SK-N-SH (cell line): ENCODE measurements around the gene KCND3. TPM values are rescaled to one million over a fixed set of nuclear protein-coding genes. Genes with fewer than 3 reads are reported as not detected.

ENCODE experiments used
- CTCF ChIA-PET: fragments of 300-600, 350-600 bp; formaldehyde crosslinking; extraction: SDS; loops from one replicate; lab custom pipeline; 2021; lab: Yijun Ruan, JAX
- POLR2A ChIA-PET: fragments of 350-600 bp; sonication (Branson Sonifier 250); formaldehyde crosslinking; extraction: SDS; loops from one replicate; lab custom pipeline; 2020; ENCODE audit warnings: antibody characterized with exemption, inconsistent platforms; lab: Yijun Ruan, JAX
- DNase-seq: peaks from one replicate; pipeline ENCODE4 v3.0.0; 2012
- H2AFZ ChIP-seq: fragments of 200-600 bp; sonication (generic); 2 replicates; pipeline ENCODE4 v1.8.1; 2016; ENCODE audit warnings: antibody characterized with exemption, mild to moderate bottlenecking, low read depth
- H3F3A ChIP-seq: fragments of 200-600 bp; sonication (generic); replicated peaks from 2 replicates; pipeline ENCODE3; 2016; ENCODE audit warnings: antibody characterized with exemption, mild to moderate bottlenecking; ENCODE audit not compliant: insufficient read depth
- H3K27ac ChIP-seq, 2 experiments: fragments of 200-500 bp in 1 of 2; fragments of 200-600 bp in 1 of 2; sonication (Bioruptor generic) in 1 of 2; sonication (generic), shearing (Covaris generic) in 1 of 2; 2 replicates each; pipeline versions ENCODE4 v1.5.1 to v1.6.1; 2014 to 2016; ENCODE audit warnings: low read depth in 2 of 2, inconsistent platforms in 1 of 2, low read length in 1 of 2, mild to moderate bottlenecking in 1 of 2, mixed read lengths in 1 of 2
- H3K27me3 ChIP-seq: fragments of 200-600 bp; sonication (generic), shearing (Covaris generic); 2 replicates; pipeline ENCODE4 v1.6.1; 2016; ENCODE audit warnings: mixed run types; ENCODE audit not compliant: insufficient read depth
- H3K36me3 ChIP-seq, 2 experiments: fragments of 200-500 bp in 1 of 2; fragments of 200-600 bp in 1 of 2; sonication (Bioruptor generic) in 1 of 2; sonication (generic) in 1 of 2; replicated peaks in 1 of 2; 2 replicates each; pipeline versions ENCODE3 to v1.5.1; 2014 to 2016; ENCODE audit warnings: low read length in 1 of 2, mild to moderate bottlenecking in 1 of 2; ENCODE audit not compliant: insufficient read depth in 2 of 2, control insufficient read depth in 1 of 2
- H3K4me1 ChIP-seq, 2 experiments: fragments of 200-500 bp in 1 of 2; fragments of 200-600 bp in 1 of 2; sonication (Bioruptor generic) in 1 of 2; sonication (generic), shearing (Covaris generic) in 1 of 2; 2 replicates each; pipeline versions ENCODE4 v1.5.1 to v1.6.1; 2014 to 2016; ENCODE audit warnings: low read depth in 1 of 2, low read length in 1 of 2, mixed run types in 1 of 2; ENCODE audit not compliant: insufficient read depth in 2 of 2, control insufficient read depth in 1 of 2
- H3K4me2 ChIP-seq: fragments of 200-600 bp; sonication (generic), shearing (Covaris generic); 2 replicates; pipeline ENCODE4 v1.6.1; 2017; ENCODE audit warnings: mixed run types
- H3K4me3 ChIP-seq, 2 experiments: fragments of 200-500 bp in 1 of 2; fragments of 200-600 bp in 1 of 2; sonication (Bioruptor generic) in 1 of 2; sonication (generic), shearing (Covaris generic) in 1 of 2; 2 replicates each; pipeline versions ENCODE4 v1.5.1 to v1.8.1; 2014 to 2016; ENCODE audit warnings: low read depth in 2 of 2, inconsistent platforms in 1 of 2, low read length in 1 of 2, mild to moderate bottlenecking in 1 of 2, mixed read lengths in 1 of 2, moderate library complexity in 1 of 2
- H3K79me2 ChIP-seq: fragments of 200-600 bp; sonication (generic); 2 replicates; pipeline ENCODE4 v1.8.1; 2017; ENCODE audit warnings: mild to moderate bottlenecking; ENCODE audit not compliant: insufficient read depth
- H3K9ac ChIP-seq: fragments of 200-600 bp; sonication (generic); 2 replicates; pipeline ENCODE4 v1.6.1; 2017; ENCODE audit warnings: mixed run types
- H3K9me2 ChIP-seq: fragments of 200-600 bp; sonication (generic); 2 replicates; pipeline ENCODE4 v1.6.1; 2017; ENCODE audit warnings: mixed run types
- H3K9me3 ChIP-seq: fragments of 200-600 bp; sonication (generic); 2 replicates; pipeline ENCODE4 v1.6.1; 2017; ENCODE audit warnings: mixed run types, mild to moderate bottlenecking, moderate library complexity
- H4K20me1 ChIP-seq: fragments of 200-600 bp; sonication (generic); 2 replicates; pipeline ENCODE4 v1.6.1; 2017; ENCODE audit warnings: mild to moderate bottlenecking, mixed run types; ENCODE audit not compliant: insufficient read depth
- EP300 ChIP-seq, 2 experiments: IDR thresholded peaks; 2 replicates each; pipeline versions ENCODE4 v1.4.0 to v1.6.1; 2012; ENCODE audit warnings: borderline replicate concordance in 1 of 2, low read depth in 1 of 2, low read length in 1 of 2
- GATA2 ChIP-seq: sonication (generic); formaldehyde crosslinking; IDR thresholded peaks from 2 replicates; pipeline ENCODE4 v1.5.0; 2020; ENCODE audit warnings: mild to moderate bottlenecking, missing genetic modification reagents
- IRF3 ChIP-seq: fragments of 150-350 bp; IDR thresholded peaks from 2 replicates; pipeline ENCODE4 v1.6.1; 2016; ENCODE audit warnings: mild to moderate bottlenecking, low read depth, low read length
- JUND ChIP-seq: IDR thresholded peaks from 2 replicates; pipeline ENCODE4 v1.4.0; 2012
- NRF1 ChIP-seq: IDR thresholded peaks from 2 replicates; pipeline ENCODE4 v1.6.1; 2012; ENCODE audit warnings: low read depth, mild to moderate bottlenecking, low read length
- RXRA ChIP-seq: IDR thresholded peaks from 2 replicates; pipeline ENCODE4 v1.4.0; 2012; ENCODE audit warnings: low read depth, mild to moderate bottlenecking, borderline replicate concordance
- SIN3A ChIP-seq: IDR thresholded peaks from 2 replicates; pipeline ENCODE4 v1.6.1; 2012; ENCODE audit warnings: low read depth, mild to moderate bottlenecking, low read length, moderate library complexity, borderline replicate concordance
- YY1 ChIP-seq: IDR thresholded peaks from 2 replicates; pipeline ENCODE4 v1.4.0; 2012; ENCODE audit warnings: low read depth, mild to moderate bottlenecking
- WGBS: methylation state at CpG from one replicate; pipeline ENCODE4 v1.1.6; 2017; ENCODE audit warnings: low lambda C conversion rate; 5-methylcytosine and 5-hydroxymethylcytosine counted together
- polyA plus RNA-seq, 3 experiments: library from polyadenylated mRNA; depleted of rRNA; stranded (reverse); fragments of >200 nt; gene quantifications; 2 replicates each; pipeline ENCODE4 v1.2.3, GENCODE V29; 2012
- TF ChIP-seq, protein P1 (sequence below): IDR thresholded peaks from 2 replicates; pipeline ENCODE4; 2012
- TF ChIP-seq, protein P2 (sequence below): IDR thresholded peaks from 2 replicates; pipeline ENCODE4 v1.6.1; 2012; ENCODE audit warnings: mild to moderate bottlenecking, low read depth, low read length, moderate library complexity

Gene KCND3
- polyA plus RNA-seq, 1 of the 3 experiments (the other 2 are of a cell fraction): not detected

- Histone ChIP-seq H3K4me1 (no peaks in the 10 kb centered on the region), H3K79me2 (no peaks in the 10 kb centered on the region), H4K20me1 (no peaks in the 10 kb centered on the region), H3F3A (no peaks in the 10 kb centered on the region), H2AFZ (no peak overlapping the region), H3K9me3 (no peaks in the 10 kb centered on the region), H3K9me2 (no peaks in the 10 kb centered on the region), H3K4me2 (no peak overlapping the region), H3K4me3 (no peak overlapping the region), H3K36me3 (no peaks in the 10 kb centered on the region), H3K27me3 (no peaks in the 10 kb centered on the region), H3K27ac (no peak overlapping the region), H3K9ac (no peak overlapping the region)
- TF ChIP-seq EP300 (IDR thresholded peaks at IDR 0.05; ENCODE audit: borderline replicate concordance in 1 of 2, low read depth in 1 of 2, low read length in 1 of 2): no peak
- no peak for TF ChIP-seq YY1
- no peak for TF ChIP-seq GATA2 (CRISPR knock-in tag)
- TF ChIP-seq RXRA: no peak
- TF ChIP-seq SIN3A: no peak
- TF ChIP-seq, protein P1, sequence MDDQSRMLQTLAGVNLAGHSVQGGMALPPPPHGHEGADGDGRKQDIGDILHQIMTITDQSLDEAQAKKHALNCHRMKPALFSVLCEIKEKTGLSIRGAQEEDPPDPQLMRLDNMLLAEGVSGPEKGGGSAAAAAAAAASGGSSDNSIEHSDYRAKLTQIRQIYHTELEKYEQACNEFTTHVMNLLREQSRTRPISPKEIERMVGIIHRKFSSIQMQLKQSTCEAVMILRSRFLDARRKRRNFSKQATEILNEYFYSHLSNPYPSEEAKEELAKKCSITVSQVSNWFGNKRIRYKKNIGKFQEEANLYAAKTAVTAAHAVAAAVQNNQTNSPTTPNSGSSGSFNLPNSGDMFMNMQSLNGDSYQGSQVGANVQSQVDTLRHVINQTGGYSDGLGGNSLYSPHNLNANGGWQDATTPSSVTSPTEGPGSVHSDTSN: no peak
- no peak for DNase-seq
- ChIA-PET POLR2A (no interaction called here), CTCF (no interaction called here)
- 0% methylated on average over 1 of the region's 1 CpG for WGBS
Observed at GRCh38 chr1:112000048-112000447, 10.6 kb upstream of the KCND3 start.

DNA sequence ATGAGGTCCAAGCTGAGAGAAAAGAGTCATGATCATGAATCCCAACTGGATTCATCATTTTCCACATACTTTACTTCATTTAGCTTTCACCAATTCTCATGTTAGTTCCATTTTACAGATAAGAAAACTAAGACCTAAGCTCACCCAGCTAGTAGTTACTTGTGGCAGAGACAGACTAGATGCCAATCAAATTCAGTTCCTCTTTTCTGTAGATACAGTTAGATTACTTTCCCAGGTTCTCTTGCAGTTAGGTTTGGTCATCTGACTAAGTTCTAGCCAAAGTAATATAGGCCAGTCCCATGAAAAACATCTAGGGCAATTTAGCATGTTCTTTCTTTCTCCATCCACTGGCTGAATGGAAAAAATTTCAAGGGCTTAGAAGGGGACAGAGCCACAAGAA lies 8.9 kb upstream of the KCND3 start:
- POLR2A ChIA-PET: no interaction called here
- no peak for DNase-seq
- Histone ChIP-seq H3K4me2 (no peak overlapping the region), H3K27ac (no peak overlapping the region), H2AFZ (no peak overlapping the region), H3F3A (no peaks in the 10 kb centered on the region), H3K9me2 (no peaks in the 10 kb centered on the region), H3K27me3 (no peaks in the 10 kb centered on the region), H3K79me2 (no peaks in the 10 kb centered on the region), H3K36me3 (no peaks in the 10 kb centered on the region), H3K9me3 (no peaks in the 10 kb centered on the region), H4K20me1 (no peaks in the 10 kb centered on the region), H3K9ac (no peak overlapping the region), H3K4me1 (no peaks in the 10 kb centered on the region), H3K4me3 (no peak overlapping the region)
- CTCF ChIA-PET: no interaction called here
- TF ChIP-seq IRF3 (no peak), JUND (no peak), EP300 (IDR thresholded peaks at IDR 0.05; ENCODE audit: borderline replicate concordance in 1 of 2, low read depth in 1 of 2, low read length in 1 of 2) (no peak), NRF1 (no peak)
- TF ChIP-seq, protein P2, sequence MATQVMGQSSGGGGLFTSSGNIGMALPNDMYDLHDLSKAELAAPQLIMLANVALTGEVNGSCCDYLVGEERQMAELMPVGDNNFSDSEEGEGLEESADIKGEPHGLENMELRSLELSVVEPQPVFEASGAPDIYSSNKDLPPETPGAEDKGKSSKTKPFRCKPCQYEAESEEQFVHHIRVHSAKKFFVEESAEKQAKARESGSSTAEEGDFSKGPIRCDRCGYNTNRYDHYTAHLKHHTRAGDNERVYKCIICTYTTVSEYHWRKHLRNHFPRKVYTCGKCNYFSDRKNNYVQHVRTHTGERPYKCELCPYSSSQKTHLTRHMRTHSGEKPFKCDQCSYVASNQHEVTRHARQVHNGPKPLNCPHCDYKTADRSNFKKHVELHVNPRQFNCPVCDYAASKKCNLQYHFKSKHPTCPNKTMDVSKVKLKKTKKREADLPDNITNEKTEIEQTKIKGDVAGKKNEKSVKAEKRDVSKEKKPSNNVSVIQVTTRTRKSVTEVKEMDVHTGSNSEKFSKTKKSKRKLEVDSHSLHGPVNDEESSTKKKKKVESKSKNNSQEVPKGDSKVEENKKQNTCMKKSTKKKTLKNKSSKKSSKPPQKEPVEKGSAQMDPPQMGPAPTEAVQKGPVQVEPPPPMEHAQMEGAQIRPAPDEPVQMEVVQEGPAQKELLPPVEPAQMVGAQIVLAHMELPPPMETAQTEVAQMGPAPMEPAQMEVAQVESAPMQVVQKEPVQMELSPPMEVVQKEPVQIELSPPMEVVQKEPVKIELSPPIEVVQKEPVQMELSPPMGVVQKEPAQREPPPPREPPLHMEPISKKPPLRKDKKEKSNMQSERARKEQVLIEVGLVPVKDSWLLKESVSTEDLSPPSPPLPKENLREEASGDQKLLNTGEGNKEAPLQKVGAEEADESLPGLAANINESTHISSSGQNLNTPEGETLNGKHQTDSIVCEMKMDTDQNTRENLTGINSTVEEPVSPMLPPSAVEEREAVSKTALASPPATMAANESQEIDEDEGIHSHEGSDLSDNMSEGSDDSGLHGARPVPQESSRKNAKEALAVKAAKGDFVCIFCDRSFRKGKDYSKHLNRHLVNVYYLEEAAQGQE: no peak
